Activated naive CD4-positive, alpha-beta T cell treated with anti-CD3 and anti-CD28 coated beads, Interleukin-2, amount 10 ng/mL, durations not matched to agents 5 hours and 36 hours (primary cell): ENCODE measurements around the gene TRIM24. TPM values are rescaled to one million over a fixed set of nuclear protein-coding genes. Genes with fewer than 3 reads are reported as not detected.

ENCODE experiments used
- total RNA-seq, 2 experiments: library from RNA; stranded (reverse); gene quantifications; one replicate each; pipeline ENCODE4 v1.2.3, GENCODE V29; 2021

The TRIM24 gene
- total RNA-seq, result 10 to 100 TPM; 23.1 to 24.8 TPM

DNA sequence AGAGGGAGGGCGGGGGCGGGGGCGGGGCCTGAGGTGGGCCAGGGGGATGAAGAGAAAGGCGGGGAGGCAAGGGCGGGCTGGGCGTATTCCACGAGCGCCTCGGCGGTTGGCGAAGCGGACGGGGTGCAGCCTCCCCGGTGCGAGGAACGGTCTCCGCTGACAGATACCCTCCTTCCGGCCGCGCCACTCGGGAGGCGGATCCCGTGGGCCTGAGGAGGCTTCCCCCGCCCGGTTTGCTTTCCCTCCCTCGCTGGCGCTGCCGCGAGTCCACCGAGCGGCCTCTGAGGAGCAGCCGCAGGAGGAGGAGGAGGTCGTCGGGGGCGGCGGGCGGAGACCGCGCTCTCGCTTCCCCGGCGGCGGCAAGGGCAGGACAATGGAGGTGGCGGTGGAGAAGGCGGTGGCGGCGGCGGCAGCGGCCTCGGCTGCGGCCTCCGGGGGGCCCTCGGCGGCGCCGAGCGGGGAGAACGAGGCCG, at the start of gene TRIM24:
TSS of gene TRIM24 (plus strand) at position 84 of the 473 bp plus-strand sequence. CDS start at position 374, 290 bp downstream.

Other genes with a start within 250 kb of the TRIM24 start
- 1 to 10 TPM; 2.1 TPM for gene SVOPL, start 241.1 kb downstream of the TRIM24 start, total RNA-seq